GM18907 (cell line): Measurements from ENCODE around the gene MED4.
A peak's percentile ranks its signal among the peaks of the same experiment; 100 is the strongest.

Source experiments
- ATAC-seq: cut with Tn5 transposase; IDR thresholded peaks from one replicate; pipeline ENCODE4 v1.9.1; 2021; ENCODE audit warnings: mild to moderate bottlenecking, moderate library complexity; ENCODE audit not compliant: unreplicated experiment

MED4 gene, protein sequence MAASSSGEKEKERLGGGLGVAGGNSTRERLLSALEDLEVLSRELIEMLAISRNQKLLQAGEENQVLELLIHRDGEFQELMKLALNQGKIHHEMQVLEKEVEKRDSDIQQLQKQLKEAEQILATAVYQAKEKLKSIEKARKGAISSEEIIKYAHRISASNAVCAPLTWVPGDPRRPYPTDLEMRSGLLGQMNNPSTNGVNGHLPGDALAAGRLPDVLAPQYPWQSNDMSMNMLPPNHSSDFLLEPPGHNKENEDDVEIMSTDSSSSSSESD

DNA sequence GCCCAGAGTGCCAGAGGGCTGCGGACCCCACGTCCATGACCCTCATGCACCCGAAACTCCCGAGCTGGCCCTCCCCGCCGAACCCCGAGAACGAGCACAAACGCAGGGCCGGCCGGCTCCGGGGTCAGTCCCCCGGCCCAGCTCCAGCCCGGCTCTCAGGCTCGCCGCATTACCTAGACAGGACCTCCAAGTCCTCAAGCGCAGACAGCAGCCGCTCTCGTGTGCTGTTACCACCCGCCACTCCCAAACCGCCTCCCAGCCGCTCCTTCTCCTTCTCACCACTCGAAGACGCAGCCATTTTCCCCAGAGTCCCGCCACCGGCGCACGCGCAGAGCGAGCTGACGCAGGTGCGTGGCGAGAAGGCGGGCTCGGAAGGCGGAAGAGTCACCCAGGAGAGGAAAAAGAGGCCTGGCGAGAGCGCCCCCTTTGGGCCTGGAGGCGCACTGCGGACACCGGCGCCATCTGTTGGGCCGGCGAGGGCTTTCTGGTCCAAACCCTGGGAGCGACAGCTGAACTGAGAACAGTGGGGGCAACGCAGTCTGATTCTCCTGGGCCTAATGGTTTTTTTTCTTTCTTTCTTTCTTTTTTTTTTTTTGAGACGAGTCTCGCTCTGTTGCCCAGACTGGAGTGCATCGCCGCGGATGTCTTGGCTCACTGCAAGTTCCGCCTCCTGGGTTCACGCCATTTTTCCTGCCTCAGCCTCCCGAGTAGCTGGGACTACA lies at the start of gene MED4:
TSS of gene MED4 (minus strand) at position 324 of the 722 bp plus-strand sequence. CDS start at position 298, 26 bp downstream.
- ATAC-seq, result peak; percentile 94

DNA sequence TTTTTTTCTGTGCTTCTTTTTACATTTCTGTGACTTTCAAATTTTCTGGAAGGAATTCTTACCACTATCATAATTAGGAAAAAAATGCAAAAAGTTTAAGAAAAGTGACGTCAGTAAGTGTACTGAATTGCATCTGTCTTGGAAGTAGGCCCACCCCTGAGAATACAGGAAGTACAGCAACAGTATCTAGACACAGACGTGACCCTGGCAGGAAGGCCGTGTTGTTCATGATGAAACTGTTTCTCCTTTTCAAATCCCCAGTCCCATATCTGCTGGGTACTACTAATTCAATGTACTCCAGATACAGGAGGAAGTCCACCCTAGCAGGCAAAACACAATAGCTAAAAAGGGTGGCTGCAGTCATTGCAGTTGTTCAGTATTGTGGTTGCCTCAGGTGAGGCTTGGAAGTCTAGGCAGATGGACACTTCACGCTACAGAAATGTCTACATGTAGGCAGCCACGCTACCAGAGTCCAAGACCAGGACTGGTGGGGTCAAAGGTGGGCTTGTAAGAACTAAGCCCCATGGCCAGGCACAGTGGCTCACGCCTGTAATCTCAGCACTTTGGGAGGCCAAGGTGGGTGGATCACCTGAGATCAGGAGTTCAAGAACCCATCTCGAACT lies 49.6 kb upstream of the MED4 start:
- no peak for ATAC-seq

DNA sequence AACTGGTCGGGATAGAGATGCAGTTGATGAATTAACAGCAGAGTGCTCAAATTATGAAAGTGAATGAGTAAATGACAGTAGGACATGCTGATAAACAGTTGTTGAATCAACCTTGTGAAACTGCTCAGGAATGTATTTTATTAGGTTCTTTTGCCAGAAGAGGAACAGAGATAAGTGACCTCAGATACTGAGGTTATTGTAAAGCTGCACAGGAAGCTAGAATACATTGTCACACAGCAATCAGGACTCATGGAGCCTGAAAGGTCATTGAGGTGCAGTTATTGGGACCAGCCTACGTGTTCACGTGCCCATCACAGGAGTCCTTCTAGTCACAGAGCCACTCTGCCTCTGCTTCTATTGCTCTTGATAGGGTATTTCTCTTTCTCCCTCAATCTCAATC lies 47.5 kb upstream of the MED4 start:
- peak; percentile 92 for ATAC-seq

DNA sequence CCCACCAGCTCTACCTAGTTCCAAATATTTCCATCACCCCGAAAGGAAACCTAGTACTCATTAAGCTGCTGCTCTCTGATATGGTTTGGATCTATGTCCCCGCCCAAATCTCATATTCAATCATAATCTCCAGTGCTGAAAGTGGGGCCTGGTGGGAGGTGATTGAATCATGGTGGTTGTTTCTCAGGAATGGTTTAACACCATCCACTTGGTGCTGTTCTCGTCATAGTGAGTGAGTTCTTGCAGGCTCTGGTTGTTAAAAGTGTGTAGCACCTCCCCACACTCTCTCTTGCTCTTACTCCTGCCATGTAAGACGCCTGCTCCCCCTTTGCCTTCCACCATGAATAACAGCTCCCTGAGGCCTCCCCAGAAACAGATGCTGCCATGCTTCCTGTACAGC lies 43.4 kb upstream of the MED4 start:
- ATAC-seq, result no peak

DNA sequence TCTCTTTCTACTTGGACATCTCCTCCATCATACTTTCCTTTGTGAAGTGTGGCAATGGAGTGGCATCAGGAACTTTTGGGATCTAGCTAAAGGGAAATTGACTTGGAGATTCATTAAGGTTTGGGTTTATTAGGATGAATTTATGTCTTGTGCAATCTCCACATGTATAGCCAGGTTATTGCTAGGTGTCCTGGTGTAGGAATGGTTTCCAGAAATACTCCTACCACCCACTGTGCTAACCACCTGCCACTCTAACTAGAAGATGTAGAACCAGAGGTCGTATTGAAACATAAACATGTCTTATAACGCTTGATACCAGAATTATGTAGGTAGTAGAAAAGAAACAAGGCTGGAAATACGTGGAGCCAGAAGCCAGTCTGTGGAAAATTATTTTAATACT lies 38.1 kb upstream of the MED4 start:
- ATAC-seq, result no peak

DNA sequence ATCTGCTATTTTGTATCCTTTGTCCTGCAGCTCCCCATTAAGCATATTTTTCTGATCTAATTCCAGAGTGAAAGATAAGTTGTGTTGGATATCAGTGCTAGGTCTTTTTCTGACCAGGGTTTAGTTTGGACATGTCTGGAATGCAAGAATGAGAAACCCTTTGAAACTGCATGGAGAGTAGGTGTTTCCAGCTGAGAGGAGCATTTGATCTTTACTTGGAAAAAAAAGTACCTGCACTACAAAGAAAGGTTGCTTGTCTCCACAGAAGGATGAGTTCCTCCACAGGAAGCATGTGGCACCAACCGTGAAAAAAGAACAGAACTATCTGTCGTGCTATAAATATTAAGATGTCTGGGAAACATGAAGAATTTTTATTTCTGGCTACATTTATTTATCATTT lies 36.6 kb upstream of the MED4 start:
- no peak for ATAC-seq

DNA sequence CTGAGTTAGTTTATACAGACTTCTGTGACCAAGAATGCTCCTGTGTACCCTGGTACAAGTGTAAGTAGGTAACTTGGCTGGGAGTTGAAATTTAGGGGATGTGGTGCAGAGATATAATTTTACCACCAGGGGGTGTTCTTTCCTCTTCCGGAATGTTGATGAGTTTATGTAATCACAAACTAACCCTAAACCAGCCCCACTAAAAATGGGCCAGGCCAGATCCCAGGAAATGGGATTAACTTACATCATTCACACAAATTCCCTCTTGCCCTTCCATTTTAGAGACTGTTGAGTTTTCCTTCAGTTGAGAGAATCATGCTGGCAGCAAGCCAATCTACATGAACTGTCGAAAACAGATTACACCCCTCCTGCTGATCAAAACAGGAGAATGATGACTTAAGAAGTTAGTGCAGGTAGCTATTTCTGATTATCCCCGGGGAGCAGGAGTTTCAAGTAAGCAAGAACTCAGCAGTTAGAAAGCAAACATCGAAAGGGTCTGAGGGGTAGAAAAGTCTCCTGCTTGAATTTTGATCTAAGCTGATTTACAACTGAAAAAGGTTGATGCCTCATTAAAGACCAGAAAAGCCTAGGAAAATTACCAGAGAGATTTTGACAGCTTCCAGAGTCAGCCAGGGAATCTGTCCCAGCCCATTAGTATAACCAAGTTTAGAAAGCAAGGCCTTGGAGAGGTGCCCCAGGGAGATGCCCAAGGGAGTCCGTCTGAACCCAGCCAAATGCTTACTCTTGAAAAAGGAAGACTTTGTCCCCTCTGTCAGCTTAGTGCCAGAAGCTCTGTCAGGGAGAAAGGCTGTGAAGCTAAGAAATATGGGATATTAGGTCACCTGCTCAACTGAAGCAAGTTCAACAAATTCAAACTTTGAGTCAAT lies 32.3 kb upstream of the MED4 start:
- peak; percentile 65 for ATAC-seq

DNA sequence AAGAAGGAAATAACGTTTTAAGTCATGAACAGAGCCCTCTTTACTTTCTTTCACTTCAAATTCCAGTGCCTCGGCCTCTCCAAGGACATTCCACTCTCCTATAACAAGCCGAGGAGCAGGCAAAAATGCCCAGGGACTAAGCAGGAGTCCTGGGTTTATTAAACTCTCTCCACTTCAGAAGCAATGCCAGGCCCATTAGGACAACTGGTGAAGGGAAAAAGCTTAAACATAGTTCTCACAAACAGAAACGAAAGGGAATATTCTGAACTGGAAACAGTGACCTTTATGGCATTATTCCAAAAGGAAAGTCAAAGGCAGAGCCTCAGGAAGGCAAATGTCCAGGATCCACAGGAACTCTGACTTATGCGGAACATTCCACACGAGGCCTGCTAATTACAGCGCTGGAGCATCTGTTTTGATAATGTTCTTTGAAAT lies 30.9 kb upstream of the MED4 start:
- no peak for ATAC-seq

DNA sequence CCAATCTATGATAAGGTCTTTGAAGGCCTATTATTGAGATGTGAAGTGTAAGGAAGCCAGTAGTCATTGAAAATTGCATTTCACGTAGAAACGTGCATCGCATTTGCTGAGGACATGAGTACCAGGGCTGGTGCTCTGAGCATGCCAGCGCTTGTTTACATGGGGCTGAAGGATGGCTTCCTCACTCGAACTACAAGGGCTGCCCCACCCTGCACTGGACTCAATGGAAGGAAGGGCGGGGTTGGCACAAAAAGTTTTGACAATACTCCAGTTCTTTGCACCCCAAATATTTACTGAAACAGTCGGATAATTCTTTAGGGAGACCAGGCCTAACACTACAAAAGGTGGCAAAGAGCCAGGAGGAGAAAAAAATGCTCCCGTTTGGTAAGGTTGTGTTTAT lies 28.9 kb upstream of the MED4 start:
- no peak for ATAC-seq

DNA sequence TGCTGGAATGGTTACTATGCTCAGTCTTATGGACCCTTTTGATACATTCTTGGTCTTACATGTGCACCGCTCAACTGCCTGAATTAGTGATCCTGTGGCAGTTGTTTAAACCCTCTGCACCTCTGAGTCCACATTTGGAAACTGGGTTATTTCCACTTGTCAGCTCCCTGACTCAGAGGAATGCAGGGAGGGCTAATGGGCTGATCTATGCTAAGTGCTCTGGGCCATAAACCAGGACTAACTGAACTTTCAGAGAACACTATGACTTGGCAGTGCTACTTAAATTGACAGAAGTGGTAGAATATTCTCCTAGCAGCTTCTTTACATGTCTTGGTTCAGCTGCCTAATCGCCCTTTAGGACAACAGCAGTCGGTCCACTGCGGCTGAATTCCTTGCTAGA lies 26.8 kb upstream of the MED4 start:
- no peak for ATAC-seq

DNA sequence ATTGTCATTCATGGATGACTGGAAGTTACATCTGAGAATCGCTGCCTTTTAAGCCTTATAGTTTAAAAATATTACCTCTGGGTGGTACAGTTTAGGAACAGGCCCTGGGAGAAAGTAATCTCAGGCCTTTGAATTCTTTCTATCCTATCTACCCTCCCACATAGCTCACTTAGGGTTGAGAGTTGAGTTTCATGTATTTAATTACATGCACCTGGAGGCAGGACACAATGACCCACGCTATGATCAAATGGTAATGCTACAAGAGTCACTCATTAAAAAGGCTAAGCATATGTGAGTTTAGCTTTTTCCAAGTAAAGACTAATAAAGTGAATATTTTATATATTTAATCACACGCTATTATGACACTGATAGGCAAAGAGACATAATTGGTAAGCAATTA lies 25.3 kb upstream of the MED4 start:
- ATAC-seq, result no peak

DNA sequence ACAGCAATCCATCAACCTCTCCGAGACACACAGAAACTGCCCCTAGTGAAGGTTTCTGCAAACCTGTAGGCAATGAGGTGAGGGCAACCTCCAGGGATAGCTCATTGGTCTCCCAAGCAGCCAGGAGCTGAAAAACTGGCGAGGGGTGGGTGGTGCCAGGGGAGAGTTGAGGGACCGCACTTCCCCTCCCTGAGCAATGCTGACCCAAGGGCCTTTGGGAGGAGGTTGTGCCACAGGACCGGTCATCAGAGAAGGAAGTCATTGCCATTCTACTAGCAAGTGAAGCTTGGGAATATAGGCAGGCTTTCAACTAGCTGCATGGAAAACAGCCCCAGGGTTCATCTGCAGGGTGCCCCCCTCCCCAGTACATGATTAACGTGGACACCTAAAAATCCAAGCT lies 23.1 kb upstream of the MED4 start:
- ATAC-seq, result no peak

DNA sequence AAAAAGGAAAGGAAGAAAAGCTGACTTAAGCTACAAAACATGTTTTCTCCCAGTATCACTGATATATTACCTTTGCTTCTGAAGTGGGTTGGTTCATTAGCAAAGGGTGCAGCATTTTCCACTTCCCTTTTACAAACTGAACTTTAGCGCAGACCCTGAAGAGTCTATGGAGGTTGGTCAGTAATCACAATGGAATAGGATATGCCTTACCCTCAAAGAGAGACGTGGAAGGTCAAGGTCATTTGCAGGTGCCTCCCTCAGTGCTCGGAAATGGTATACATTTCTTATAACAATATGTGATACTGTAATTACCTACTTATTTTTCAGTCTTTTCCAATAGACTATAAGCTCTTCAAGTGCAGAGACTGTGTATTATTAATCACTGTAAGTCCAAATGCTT lies 21.9 kb upstream of the MED4 start:
- ATAC-seq, result no peak

DNA sequence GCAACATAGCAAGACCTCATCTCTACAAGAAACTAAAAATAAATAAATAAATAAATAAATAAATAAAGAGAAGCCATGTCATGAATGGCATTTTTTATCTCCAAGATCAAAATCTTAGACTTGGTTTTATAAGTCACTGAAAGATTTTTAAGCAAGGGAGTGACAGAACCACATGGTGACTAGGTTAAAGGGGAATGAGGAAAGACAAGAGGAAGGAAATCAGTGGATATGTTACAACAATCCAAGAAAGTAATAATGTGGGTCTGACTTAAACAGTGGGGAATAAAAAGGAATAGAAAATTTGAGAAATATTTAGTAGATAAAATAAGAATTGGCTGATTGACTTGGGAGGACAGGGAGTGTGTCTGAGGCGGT lies 18.8 kb upstream of the MED4 start:
- ATAC-seq, result no peak

DNA sequence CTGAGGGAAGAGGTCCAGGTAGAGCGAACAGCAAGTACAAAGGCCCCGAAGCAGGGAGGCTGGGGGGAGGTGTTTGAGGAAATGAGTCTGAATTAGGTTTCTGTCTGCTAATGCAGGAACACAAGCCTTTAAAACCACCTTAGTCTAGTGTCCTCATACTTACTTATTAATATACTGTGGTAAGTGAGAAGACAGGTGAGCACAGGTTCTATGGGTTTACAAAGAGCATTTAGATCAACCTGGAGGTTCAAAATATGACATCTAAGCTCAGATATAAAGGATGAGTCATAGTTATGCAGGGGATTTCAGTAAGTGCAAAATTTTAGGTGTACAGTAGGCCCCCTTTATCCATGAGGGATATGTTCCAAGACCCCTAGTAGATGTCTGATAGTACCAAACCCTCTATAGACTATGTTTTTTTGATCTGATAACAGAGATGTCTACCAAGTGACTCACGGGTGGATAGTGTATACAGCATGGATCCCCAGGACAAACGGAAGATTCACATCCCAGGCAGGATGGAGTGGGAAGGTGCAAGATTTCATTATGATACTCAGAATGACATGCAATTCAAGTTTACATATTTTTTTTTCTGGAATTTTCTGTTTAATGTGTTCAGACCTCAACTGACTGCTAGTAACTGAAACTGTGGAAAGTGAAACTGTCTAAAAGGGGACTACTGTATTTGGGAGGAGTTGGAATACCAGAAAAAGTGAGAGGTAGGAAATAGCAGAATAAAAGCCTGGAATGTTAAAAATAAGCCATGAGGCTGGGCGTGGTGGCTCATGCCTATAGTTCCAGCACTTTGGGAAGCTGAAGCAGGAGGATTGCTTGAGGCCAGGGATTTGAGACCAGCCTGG lies 18.2 kb upstream of the MED4 start:
- ATAC-seq, result no peak

DNA sequence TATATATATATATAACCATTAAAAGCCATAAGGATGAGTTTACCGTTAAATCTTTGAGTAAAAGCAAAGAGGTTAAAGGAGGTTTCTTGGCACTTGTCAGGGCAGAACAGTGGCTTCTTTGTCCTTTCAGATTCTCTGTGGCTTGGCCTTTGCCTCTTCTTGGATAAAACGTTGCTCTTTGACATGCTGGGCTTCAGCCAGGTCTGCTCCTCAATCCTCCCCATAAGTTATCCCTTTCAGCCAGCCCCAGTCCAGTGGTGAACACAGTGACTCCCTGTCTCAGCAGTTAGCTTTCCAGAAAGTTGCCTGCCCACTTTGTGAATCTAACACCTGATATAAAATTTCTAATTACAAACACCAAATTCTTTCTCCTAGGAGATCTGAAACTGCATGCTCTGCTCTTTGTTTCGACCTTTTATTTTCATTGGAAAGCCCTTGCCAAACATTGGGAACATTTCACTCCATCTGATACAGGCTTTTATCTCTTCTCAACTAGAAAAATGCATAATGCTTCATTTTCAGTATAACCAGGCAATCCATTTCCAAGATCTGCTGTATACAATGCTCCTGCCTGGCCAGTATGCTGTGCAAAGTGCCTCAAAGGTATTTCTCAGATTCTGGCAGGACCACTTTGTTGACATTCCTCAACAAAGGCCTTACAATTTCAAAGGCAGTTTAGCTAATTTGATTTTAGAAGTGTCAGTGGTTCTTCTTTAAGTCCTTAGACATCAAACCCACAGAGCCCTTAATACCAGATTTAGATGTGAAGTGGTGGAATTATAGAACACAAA lies 16.2 kb upstream of the MED4 start:
- no peak for ATAC-seq

DNA sequence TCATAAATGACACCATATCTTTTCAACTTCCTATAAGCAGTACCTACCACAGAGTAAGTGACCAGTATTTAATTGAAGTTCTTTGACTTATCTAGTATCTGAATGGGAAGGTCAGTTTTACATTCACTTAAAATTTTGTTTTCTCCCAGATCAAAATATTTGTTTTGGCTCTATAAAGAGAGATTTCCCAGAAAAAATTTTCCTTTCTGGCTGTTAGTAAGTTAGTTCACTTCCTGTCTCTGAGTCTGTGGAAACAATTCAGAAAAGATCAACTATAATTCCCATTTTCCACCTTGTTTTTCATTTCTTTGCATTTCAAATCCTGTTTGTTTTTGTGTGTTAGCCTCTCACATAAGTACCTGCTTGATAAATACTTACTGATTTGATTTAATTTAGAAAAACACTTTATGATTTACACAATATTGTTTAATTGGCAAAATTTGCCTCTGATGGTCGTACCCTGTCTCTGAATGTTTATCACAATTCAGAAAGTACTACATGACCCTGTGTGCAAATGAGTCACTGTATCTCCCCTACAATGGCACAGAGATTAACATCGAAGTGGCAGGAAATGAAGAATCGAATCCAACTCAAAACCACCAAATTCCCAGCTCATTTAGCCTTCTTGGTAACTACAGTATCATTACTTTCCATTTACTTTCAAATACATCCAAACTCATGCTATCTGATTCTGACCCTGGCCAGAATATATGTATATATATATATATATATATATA lies 15.4 kb upstream of the MED4 start:
- no peak for ATAC-seq

DNA sequence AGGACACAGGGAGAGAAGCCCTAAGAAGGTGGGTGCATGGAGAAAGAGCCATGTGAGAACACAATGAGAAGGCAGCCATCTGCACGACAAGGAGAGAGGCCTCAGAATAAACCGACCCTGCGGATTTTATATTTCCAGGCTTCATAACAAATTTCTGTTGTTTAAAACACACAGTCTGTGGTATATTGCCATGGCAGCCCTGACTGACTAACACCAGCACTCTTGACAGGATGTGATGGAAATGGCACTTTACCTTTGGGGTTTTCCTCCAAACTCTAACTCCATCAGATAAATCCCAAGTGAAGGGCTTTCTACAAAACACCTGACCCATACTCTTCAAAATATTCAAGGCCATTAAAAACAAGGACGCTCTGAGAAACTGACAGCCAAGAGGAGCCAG lies 13.2 kb upstream of the MED4 start:
- ATAC-seq, result no peak

DNA sequence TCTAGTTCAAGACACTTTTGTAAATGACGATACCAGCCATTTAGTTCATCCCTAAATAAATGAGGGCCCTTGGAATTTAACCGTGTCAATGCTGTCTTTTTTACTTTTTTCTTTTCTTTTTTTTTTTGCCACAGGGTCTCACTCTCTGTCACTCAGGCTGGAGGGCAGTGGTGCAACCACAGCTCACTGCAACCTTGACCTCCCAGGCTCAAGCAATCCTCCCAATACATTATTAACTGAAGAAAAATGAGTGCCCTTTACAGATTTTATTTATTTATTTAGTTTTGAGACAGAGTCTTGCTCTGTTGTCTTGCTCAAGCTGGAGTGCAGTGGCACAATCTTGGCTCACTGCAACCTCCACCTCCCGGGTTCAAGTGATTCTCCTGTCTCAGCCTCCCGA lies 2.9 kb upstream of the MED4 start:
- ATAC-seq, result no peak
